Measurements from ENCODE around the gene MVB12B. TPM values are rescaled to one million over a fixed set of nuclear protein-coding genes. Genes with fewer than 3 reads are reported as not detected.

Gene MVB12B
- total and polyA plus RNA-seq, 7 experiments from 2014 or later, result 1.6 to 9.7 (median 3.8) TPM

DNA sequence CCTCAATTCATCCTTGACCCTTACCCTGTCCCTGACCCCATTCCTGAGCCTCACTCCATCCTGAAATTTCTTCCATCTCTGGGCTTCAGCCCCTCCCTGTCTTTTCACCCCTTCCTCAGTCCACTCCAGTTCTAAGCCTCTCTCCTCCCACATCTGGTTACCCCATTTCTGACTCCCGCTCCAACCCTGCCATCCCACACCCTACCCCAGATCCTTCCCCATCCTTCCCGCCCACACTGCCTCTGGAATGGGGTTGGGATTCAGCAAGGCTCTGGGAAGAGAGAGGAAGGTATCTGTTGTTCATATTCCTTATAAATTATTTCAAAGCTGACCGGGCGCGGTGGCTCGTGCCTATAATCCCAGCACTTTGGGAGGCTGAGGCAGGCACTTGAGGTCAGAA is 29.9 kb upstream of the MVB12B start:
- peaks cover 0 to 18% (median 2%) of the 10 kb centered on the region in 5 donors for H3K27me3 Mint-ChIP-seq
- Histone ChIP-seq H3K4me1 (ENCODE audit: control insufficient read depth in 2 of 2, insufficient read depth in 2 of 2, low read length in 2 of 2) (no peaks in the 10 kb centered on the region), H3K4me3 (ENCODE audit: low read length) (no peak overlapping the region), H3K9me3 (ENCODE audit: control insufficient read depth in 2 of 3, low read length in 3 of 3) (no peaks in the 10 kb centered on the region), H3K27ac (ENCODE audit: low read depth, low read length) (no peak overlapping the region), H3K36me3 (ENCODE audit: control insufficient read depth in 2 of 3, insufficient read depth in 3 of 3, low read length in 3 of 3) (no peaks in the 10 kb centered on the region), H3K27me3 (ENCODE audit: control insufficient read depth in 2 of 2, insufficient read depth in 2 of 2, low read length in 2 of 2) (no peaks in the 10 kb centered on the region)
- no peaks in the 10 kb centered on the region for H3K9me3 Mint-ChIP-seq
- ATAC-seq (no peak), DNase-seq (no peak)
- H3K27ac Mint-ChIP-seq, result no peak overlapping the region
- ChIA-PET CTCF (interaction anchor here (1.1 kb wide), 1 partner anchor 53 kb away, joined by 3 read pairs; no protein-coding TSS in a partner anchor), POLR2A (no interaction called here)
- no peaks in the 10 kb centered on the region for H3K4me1 Mint-ChIP-seq
- no peak overlapping the region for H3K4me3 Mint-ChIP-seq
- H3K36me3 Mint-ChIP-seq, result no peaks in the 10 kb centered on the region
- intact Hi-C loops (cut with micrococcal nuclease), result no loop called here

DNA sequence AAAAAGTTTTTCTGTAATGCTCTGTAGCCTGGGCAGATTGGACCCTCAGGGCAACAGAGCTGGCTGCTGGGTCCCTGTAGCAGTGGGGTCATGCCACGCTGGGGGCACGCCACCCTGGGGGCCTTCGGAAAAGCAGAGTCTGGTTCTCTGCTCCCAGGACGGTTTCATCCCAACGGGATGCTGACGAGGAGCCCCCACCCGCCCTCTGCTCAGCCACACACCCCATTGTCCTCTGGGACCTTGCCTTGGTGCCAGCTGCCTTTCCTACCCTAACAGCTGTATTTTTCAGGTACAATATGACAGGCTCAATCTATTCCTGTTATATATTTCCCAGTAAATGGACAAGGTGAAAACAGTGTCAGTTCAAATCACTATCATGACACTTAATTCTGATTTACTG is 29.0 kb upstream of the MVB12B start:
- H3K4me1 ChIP-seq (ENCODE audit: control insufficient read depth in 2 of 2, insufficient read depth in 2 of 2, low read length in 2 of 2), result no peaks in the 10 kb centered on the region
- DNase-seq (no peak), ATAC-seq (no peak)
- Mint-ChIP-seq H3K27me3 (peaks cover 0 to 13% (median 4%) of the 10 kb centered on the region in 5 donors), H3K9me3 (no peaks in the 10 kb centered on the region), H3K4me3 (no peak overlapping the region), H3K27ac (no peak overlapping the region), H3K4me1 (peaks cover 3 to 6% (median 5%) of the 10 kb centered on the region in 7 donors), H3K36me3 (no peaks in the 10 kb centered on the region)
- no peaks in the 10 kb centered on the region for H3K36me3 ChIP-seq (ENCODE audit: control insufficient read depth in 2 of 3, insufficient read depth in 3 of 3, low read length in 3 of 3)
- H3K27me3 ChIP-seq (ENCODE audit: control insufficient read depth in 2 of 2, insufficient read depth in 2 of 2, low read length in 2 of 2), result no peaks in the 10 kb centered on the region
- no peaks in the 10 kb centered on the region for H3K9me3 ChIP-seq (ENCODE audit: control insufficient read depth in 2 of 3, low read length in 3 of 3)
- intact Hi-C loops (cut with micrococcal nuclease), result no loop called here
- no peak overlapping the region for H3K27ac ChIP-seq (ENCODE audit: low read depth, low read length)
- POLR2A ChIA-PET, result no interaction called here
- no peak overlapping the region for H3K4me3 ChIP-seq (ENCODE audit: low read length)
- CTCF ChIA-PET, result interaction anchor here (1.4 kb wide), 1 partner anchor 194 kb away, joined by 5 read pairs; no protein-coding TSS in a partner anchor

DNA sequence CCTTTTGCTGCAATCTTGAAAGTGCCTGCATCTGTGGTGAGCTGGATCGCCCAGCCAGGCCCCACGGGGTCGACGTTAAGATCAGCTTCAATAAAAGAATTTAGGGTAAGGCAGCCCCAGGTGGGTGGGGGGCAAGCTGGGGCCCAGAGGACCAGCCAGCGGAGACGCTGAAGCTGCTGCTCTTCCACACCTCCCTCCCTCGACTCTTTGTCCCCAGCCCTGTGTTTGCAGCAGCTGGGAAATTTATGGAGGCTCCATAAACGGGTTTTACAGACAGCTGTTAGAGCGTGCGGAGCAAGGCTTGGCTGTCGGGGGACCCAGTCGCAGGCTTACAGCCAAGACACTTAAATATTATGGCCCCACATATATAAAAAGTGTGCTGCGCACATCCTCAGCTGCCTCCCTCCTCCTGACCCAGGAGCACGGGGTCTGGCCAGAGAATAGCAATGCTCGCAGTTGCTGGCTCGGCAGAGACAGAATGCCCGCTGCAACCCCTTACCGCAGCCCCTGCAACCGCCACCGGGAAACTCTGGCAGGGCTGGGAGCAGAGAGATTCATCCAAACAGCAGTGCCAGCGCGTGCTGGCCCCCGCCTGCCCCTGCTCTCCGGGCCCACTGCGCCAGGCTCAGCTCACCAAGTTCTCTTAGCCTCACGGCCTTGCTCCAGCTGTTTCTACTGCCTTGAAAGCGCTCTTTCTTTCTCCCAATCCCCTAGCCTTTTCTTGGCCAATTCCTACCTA is 28.4 kb upstream of the MVB12B start:
- ATAC-seq (no peak), DNase-seq (no peak)
- Histone ChIP-seq H3K27me3 (ENCODE audit: control insufficient read depth in 2 of 2, insufficient read depth in 2 of 2, low read length in 2 of 2) (no peaks in the 10 kb centered on the region), H3K4me1 (ENCODE audit: control insufficient read depth in 2 of 2, insufficient read depth in 2 of 2, low read length in 2 of 2) (no peaks in the 10 kb centered on the region), H3K27ac (ENCODE audit: low read depth, low read length) (no peak overlapping the region), H3K36me3 (ENCODE audit: control insufficient read depth in 2 of 3, insufficient read depth in 3 of 3, low read length in 3 of 3) (no peaks in the 10 kb centered on the region), H3K9me3 (ENCODE audit: control insufficient read depth in 2 of 3, low read length in 3 of 3) (no peaks in the 10 kb centered on the region), H3K4me3 (ENCODE audit: low read length) (no peak overlapping the region)
- Mint-ChIP-seq H3K27ac (no peak overlapping the region), H3K36me3 (no peaks in the 10 kb centered on the region), H3K4me3 (no peak overlapping the region), H3K4me1 (peaks cover 3 to 6% (median 5%) of the 10 kb centered on the region in 7 donors), H3K27me3 (peaks cover 0 to 13% (median 4%) of the 10 kb centered on the region in 5 donors), H3K9me3 (no peaks in the 10 kb centered on the region)
- CTCF ChIA-PET, result interaction anchor here (1.4 to 5.5 kb wide), 2 partner anchors 193 kb away, joined by 5 to 30 read pairs; no protein-coding TSS in a partner anchor
- POLR2A ChIA-PET, result no interaction called here
- intact Hi-C loops (cut with micrococcal nuclease), result no loop called here

DNA sequence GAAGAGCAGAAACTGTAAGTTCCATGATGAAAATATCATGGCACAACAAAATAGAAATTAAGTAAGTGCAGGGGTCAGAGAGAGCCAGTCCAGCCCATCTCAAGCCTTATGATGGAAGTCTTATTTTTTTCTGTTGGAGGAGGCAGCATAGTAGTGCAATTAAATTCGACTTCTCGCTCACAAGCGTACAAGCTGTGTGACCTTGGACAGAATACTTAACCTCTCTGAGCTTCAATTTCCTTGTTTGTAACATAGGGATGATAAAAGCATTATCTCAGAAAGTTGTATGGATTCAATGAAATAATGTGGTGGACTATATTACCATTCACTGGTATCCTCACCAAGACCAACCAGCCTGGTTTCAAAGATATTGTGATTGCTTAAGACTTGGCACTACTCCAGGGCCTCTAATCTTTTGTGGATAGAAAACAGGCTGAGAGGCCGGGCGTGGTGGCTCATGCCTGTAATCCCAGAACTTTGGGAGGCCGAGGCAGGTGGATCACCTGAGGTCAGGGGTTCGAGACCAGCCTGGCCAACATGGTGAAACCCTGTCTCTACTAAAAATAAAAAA is 26.8 kb upstream of the MVB12B start:
- Mint-ChIP-seq H3K9me3 (no peaks in the 10 kb centered on the region), H3K36me3 (no peaks in the 10 kb centered on the region), H3K27ac (no peak overlapping the region), H3K4me1 (peaks cover 3 to 8% (median 5%) of the 10 kb centered on the region in 7 donors), H3K4me3 (no peak overlapping the region), H3K27me3 (peaks cover 0 to 7% (median 4%) of the 10 kb centered on the region in 5 donors)
- no peaks in the 10 kb centered on the region for H3K36me3 ChIP-seq (ENCODE audit: control insufficient read depth in 2 of 3, insufficient read depth in 3 of 3, low read length in 3 of 3)
- no peak for ATAC-seq
- H3K4me3 ChIP-seq (ENCODE audit: low read length), result no peak overlapping the region
- POLR2A ChIA-PET, result no interaction called here
- H3K9me3 ChIP-seq (ENCODE audit: control insufficient read depth in 2 of 3, low read length in 3 of 3), result no peaks in the 10 kb centered on the region
- H3K27me3 ChIP-seq (ENCODE audit: control insufficient read depth in 2 of 2, insufficient read depth in 2 of 2, low read length in 2 of 2), result no peaks in the 10 kb centered on the region
- H3K27ac ChIP-seq (ENCODE audit: low read depth, low read length), result no peak overlapping the region
- no peaks in the 10 kb centered on the region for H3K4me1 ChIP-seq (ENCODE audit: control insufficient read depth in 2 of 2, insufficient read depth in 2 of 2, low read length in 2 of 2)
- intact Hi-C loops (cut with micrococcal nuclease), result no loop called here
- DNase-seq, result no peak
- CTCF ChIA-PET, result interaction anchor here (0.8 to 5.5 kb wide), 3 partner anchors 16 to 192 kb away, joined by 4 to 30 read pairs (median 5); no protein-coding TSS in a partner anchor

DNA sequence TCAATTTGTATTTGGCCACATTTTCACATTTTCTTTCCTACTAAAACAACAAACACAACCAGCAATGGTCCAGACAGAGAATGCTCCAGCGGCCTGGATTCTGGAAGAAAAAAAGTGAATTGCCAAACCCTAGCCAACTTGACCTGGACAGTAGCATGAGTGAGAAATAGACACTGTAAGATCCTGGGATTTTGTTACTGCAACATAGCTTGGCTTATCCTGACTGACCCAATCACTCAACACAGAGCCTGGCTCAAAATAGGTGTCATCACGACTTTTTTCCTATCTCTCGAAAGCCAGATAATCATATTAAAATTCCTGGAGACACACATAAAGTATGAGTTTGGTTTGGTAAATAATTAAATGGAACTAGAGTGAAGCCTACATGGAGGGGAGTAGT is 25.4 kb upstream of the MVB12B start:
- POLR2A ChIA-PET, result no interaction called here
- Histone ChIP-seq H3K36me3 (ENCODE audit: control insufficient read depth in 2 of 3, insufficient read depth in 3 of 3, low read length in 3 of 3) (no peaks in the 10 kb centered on the region), H3K4me1 (ENCODE audit: control insufficient read depth in 2 of 2, insufficient read depth in 2 of 2, low read length in 2 of 2) (no peaks in the 10 kb centered on the region), H3K27ac (ENCODE audit: low read depth, low read length) (no peak overlapping the region), H3K27me3 (ENCODE audit: control insufficient read depth in 2 of 2, insufficient read depth in 2 of 2, low read length in 2 of 2) (no peaks in the 10 kb centered on the region), H3K4me3 (ENCODE audit: low read length) (no peak overlapping the region), H3K9me3 (ENCODE audit: control insufficient read depth in 2 of 3, low read length in 3 of 3) (no peaks in the 10 kb centered on the region)
- Mint-ChIP-seq H3K27me3 (peaks cover 0 to 4% (median 0%) of the 10 kb centered on the region in 5 donors), H3K4me3 (no peak overlapping the region), H3K27ac (no peak overlapping the region), H3K4me1 (peaks cover 3 to 8% (median 5%) of the 10 kb centered on the region in 7 donors), H3K9me3 (no peaks in the 10 kb centered on the region), H3K36me3 (no peaks in the 10 kb centered on the region)
- CTCF ChIA-PET, result interaction anchor here (1.5 to 5.5 kb wide), 2 partner anchors 97 to 190 kb away, joined by 8 to 30 read pairs; no protein-coding TSS in a partner anchor
- no peak for ATAC-seq
- intact Hi-C loops (cut with micrococcal nuclease), result no loop called here
- no peak for DNase-seq

DNA sequence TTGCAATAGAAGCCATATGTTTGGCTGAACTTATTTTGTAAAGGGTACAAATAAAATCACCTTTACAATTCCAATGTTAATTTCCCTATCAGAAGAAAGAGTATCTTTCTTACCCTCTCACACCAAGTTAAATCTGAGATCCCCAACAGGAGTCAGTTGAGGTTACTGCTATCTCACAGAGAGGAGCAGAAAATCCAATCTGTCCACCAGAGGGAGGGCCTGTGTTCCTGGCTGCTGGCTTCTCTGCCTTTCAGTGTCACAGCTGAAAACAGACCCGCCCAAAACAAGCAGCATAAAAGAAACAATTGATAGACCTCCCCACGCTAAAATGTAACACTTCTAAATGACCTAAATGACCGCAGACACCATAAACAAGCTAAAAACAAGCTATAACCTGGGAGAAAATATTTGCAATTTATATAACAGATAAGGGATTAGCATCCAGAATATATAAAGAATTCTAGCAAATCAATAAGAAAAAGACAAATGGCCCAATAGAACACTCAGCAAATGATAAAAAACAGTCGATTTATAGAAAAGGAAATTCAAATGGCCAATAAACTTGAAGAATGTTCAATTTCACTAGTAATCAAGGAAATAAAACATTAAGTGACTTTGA is 24.5 kb upstream of the MVB12B start:
- H3K27me3 Mint-ChIP-seq, result peaks cover 0 to 4% (median 0%) of the 10 kb centered on the region in 5 donors
- no peaks in the 10 kb centered on the region for H3K36me3 Mint-ChIP-seq
- H3K27ac Mint-ChIP-seq, result peak overlapping the region in 1 of 9 donors; percentile 6
- Histone ChIP-seq H3K9me3 (ENCODE audit: control insufficient read depth in 2 of 3, low read length in 3 of 3) (no peaks in the 10 kb centered on the region), H3K4me3 (ENCODE audit: low read length) (no peak overlapping the region), H3K36me3 (ENCODE audit: control insufficient read depth in 2 of 3, insufficient read depth in 3 of 3, low read length in 3 of 3) (no peaks in the 10 kb centered on the region), H3K27ac (ENCODE audit: low read depth, low read length) (no peak overlapping the region), H3K27me3 (ENCODE audit: control insufficient read depth in 2 of 2, insufficient read depth in 2 of 2, low read length in 2 of 2) (no peaks in the 10 kb centered on the region), H3K4me1 (ENCODE audit: control insufficient read depth in 2 of 2, insufficient read depth in 2 of 2, low read length in 2 of 2) (no peaks in the 10 kb centered on the region)
- CTCF ChIA-PET, result interaction anchor here (0.6 to 5.5 kb wide), 11 partner anchors 14 to 198 kb away, joined by 3 to 30 read pairs (median 3); no protein-coding TSS in a partner anchor
- POLR2A ChIA-PET, result no interaction called here
- intact Hi-C loops (cut with micrococcal nuclease), result loop anchor here (1.0 kb wide), 3 partner anchors 96 to 894 kb away; no protein-coding TSS in a partner anchor
- H3K4me3 Mint-ChIP-seq, result no peak overlapping the region
- H3K9me3 Mint-ChIP-seq, result no peaks in the 10 kb centered on the region
- ATAC-seq (peak; percentile 79), DNase-seq (peak in 7 of 9 donors; percentile 33 to 68 (median 58))
- H3K4me1 Mint-ChIP-seq, result peaks cover 3 to 8% (median 5%) of the 10 kb centered on the region in 7 donors

Measured in naive thymus-derived CD4-positive, alpha-beta T cell (primary cell).